Peyer's patch (tissue), 4 donors: ENCODE results near the gene SLC12A9.

Experiments used
- CTCF ChIP-seq, 6 experiments: fragments of 450-650 bp in 4 of 6; fragments of 200-600 bp in 2 of 6; sonication (generic) in 1 of 6; IDR thresholded peaks; one replicate each; pipeline ENCODE4 v1.5.1; 2017 to 2019; ENCODE audit warnings: antibody characterized with exemption in 6 of 6, mild to moderate bottlenecking in 3 of 6, moderate library complexity in 1 of 6
- POLR2A ChIP-seq, 2 donors: fragments of 450-650 bp; IDR thresholded peaks; one replicate each; pipeline ENCODE4 v1.5.1; 2017; ENCODE audit warnings: antibody characterized with exemption in 2 of 2, mild to moderate bottlenecking in 2 of 2, moderate library complexity in 2 of 2

GRCh38 chr7:100863406-100863950, 11.0 kb downstream of the SLC12A9 start:
- no peak for TF ChIP-seq POLR2A (IDR thresholded peaks at IDR 0.05)
- TF ChIP-seq CTCF (IDR thresholded peaks at IDR 0.05): no peak
